ENCODE results near the gene RAB23. TPM values are rescaled to one million over a fixed set of nuclear protein-coding genes. Genes with fewer than 3 reads are reported as not detected.

The RAB23 gene
- total and polyA plus RNA-seq, 9 of the 15 experiments (the other 6 are each of a cell fraction or from before 2014, with no cell fraction given), result 3.4 to 18.0 (median 9.4) TPM

GRCh38 chr6:57143690-57144089 is 78.4 kb downstream of the RAB23 start:
- no peak for FAIRE-seq
- Histone ChIP-seq H2AFZ (ENCODE audit: low read depth, low read length) (no peak overlapping the region), H3K27ac (ENCODE audit: extremely low read depth, low read depth, low read length) (no peak overlapping the region), H4K20me1 (replicated peaks; ENCODE audit: control insufficient read depth, insufficient read depth, low read length) (no peaks in the 10 kb centered on the region), H3K9me3 (replicated peaks; ENCODE audit: control insufficient read depth, insufficient read depth, low read depth, low read length) (no peaks in the 10 kb centered on the region), H3K9ac (ENCODE audit: insufficient read depth in 1 of 2, low read depth in 2 of 2, low read length in 2 of 2) (no peak overlapping the region), H3K27me3 (ENCODE audit: control insufficient read depth in 2 of 2, insufficient read depth in 2 of 2, low read length in 2 of 2) (no peaks in the 10 kb centered on the region), H3K4me3 (no peak overlapping the region), H3K4me1 (replicated peaks in 1 of 2; ENCODE audit: control insufficient read depth in 2 of 2, insufficient read depth in 2 of 2, low read length in 2 of 2) (no peaks in the 10 kb centered on the region), H3K79me2 (ENCODE audit: control insufficient read depth, insufficient read depth, low read length) (peaks cover 7% of the 10 kb centered on the region; the same call in 2 of the 3 replicates), H3K9me1 (ENCODE audit: control insufficient read depth, insufficient read depth, low read length) (no peaks in the 10 kb centered on the region), H3K4me2 (ENCODE audit: insufficient read depth, low read length) (no peak overlapping the region), H3K36me3 (ENCODE audit: control insufficient read depth, insufficient read depth, low read length) (peaks cover 70% of the 10 kb centered on the region)
- in situ Hi-C loops (cut with MboI), result no loop called here
- 100% methylated on average over 1 of the region's 1 CpG for WGBS (ENCODE audit: insufficient coverage, low coverage, missing lambda C conversion rate)
- POLR2A ChIA-PET, result interaction anchor here (1.0 kb wide), 1 partner anchor 27 kb away, joined by 4 read pairs; no protein-coding TSS in a partner anchor
- DNase-seq (ENCODE audit: extremely low read depth in 1 of 4, low spot score in 3 of 4), result no peak
- no TSS peak for BruUV-seq (replicated peaks)
- CTCF ChIA-PET (ENCODE audit: low intra/inter-chr PET ratio), result no interaction called here
- TF ChIP-seq ZNF146 (CRISPR knock-in tag; IDR thresholded peaks at IDR 0.05; ENCODE audit: unreplicated experiment) (peak; percentile 46), RBM25 (IDR thresholded peaks at IDR 0.05; ENCODE audit: low read depth, low read length, severe bottlenecking) (peak; percentile 11)
- TF ChIP-seq, protein P1, sequence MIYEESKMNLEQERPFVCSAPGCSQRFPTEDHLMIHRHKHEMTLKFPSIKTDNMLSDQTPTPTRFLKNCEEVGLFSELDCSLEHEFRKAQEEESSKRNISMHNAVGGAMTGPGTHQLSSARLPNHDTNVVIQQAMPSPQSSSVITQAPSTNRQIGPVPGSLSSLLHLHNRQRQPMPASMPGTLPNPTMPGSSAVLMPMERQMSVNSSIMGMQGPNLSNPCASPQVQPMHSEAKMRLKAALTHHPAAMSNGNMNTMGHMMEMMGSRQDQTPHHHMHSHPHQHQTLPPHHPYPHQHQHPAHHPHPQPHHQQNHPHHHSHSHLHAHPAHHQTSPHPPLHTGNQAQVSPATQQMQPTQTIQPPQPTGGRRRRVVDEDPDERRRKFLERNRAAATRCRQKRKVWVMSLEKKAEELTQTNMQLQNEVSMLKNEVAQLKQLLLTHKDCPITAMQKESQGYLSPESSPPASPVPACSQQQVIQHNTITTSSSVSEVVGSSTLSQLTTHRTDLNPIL (CRISPR knock-in tag; IDR thresholded peaks at IDR 0.05), result no peak
- ATAC-seq, result no peak
- intact Hi-C loops (cut with micrococcal nuclease), result no loop called here

DNA sequence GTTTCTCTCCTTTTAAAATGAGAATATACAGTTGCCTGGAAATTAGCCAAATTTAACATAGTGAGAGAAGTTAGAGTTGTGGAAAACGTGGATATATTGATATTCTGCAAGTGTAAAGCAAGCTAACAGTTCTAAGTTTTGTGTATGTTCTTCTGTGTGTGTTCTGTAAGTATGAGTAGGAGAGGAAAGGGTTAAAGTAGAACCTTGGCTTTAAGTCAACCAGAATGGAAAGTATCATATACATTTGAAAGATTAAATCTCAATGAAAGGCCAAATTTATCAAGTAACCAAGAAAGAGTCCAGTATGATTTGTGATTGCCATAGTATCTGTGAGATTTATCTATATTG is 80.0 kb downstream of the RAB23 start:
- Histone ChIP-seq H3K27ac (ENCODE audit: extremely low read depth, low read depth, low read length) (no peak overlapping the region), H3K9ac (ENCODE audit: insufficient read depth in 1 of 2, low read depth in 2 of 2, low read length in 2 of 2) (no peak overlapping the region), H3K4me1 (replicated peaks in 1 of 2; ENCODE audit: control insufficient read depth in 2 of 2, insufficient read depth in 2 of 2, low read length in 2 of 2) (no peaks in the 10 kb centered on the region), H3K4me3 (no peak overlapping the region), H3K4me2 (ENCODE audit: insufficient read depth, low read length) (no peak overlapping the region), H3K27me3 (ENCODE audit: control insufficient read depth in 2 of 2, insufficient read depth in 2 of 2, low read length in 2 of 2) (no peaks in the 10 kb centered on the region), H4K20me1 (replicated peaks; ENCODE audit: control insufficient read depth, insufficient read depth, low read length) (no peaks in the 10 kb centered on the region), H3K36me3 (ENCODE audit: control insufficient read depth, insufficient read depth, low read length) (peaks cover 63% of the 10 kb centered on the region), H3K79me2 (ENCODE audit: control insufficient read depth, insufficient read depth, low read length) (no peaks in the 10 kb centered on the region), H3K9me1 (ENCODE audit: control insufficient read depth, insufficient read depth, low read length) (no peaks in the 10 kb centered on the region), H2AFZ (ENCODE audit: low read depth, low read length) (no peak overlapping the region), H3K9me3 (replicated peaks; ENCODE audit: control insufficient read depth, insufficient read depth, low read depth, low read length) (no peaks in the 10 kb centered on the region)
- in situ Hi-C loops (cut with MboI) (no loop called here), intact Hi-C loops (cut with micrococcal nuclease) (no loop called here)
- FAIRE-seq, result no peak
- WGBS (ENCODE audit: insufficient coverage, low coverage, missing lambda C conversion rate), result 64% methylated on average over 1 of the region's 1 CpG
- CTCF ChIA-PET (ENCODE audit: low intra/inter-chr PET ratio), result no interaction called here
- TF ChIP-seq FUS (optimal IDR thresholded peaks at IDR 0.05; ENCODE audit: low read depth, low read length) (peak; percentile 29), RBM22 (IDR thresholded peaks at IDR 0.05; ENCODE audit: low read depth, low read length, poor library complexity, severe bottlenecking) (peak; percentile 39), POLR2G (IDR thresholded peaks at IDR 0.05; ENCODE audit: low read depth, low read length) (0 out of 2 replicates have a peak, but pooled peaks have one; percentile 11), RUNX1 (IDR thresholded peaks at IDR 0.05; ENCODE audit: low read depth) (no peak), NFIC (IDR thresholded peaks at IDR 0.05) (0 out of 2 replicates have a peak, but pooled peaks have one; percentile 4)
- ATAC-seq, result no peak
- DNase-seq (ENCODE audit: extremely low read depth in 1 of 4, low spot score in 3 of 4), result no peak
- POLR2A ChIA-PET, result interaction anchor here (1.4 kb wide), 1 partner anchor 8 kb away, joined by 7 read pairs; no protein-coding TSS in a partner anchor
- BruUV-seq (replicated peaks), result no TSS peak

All from K562 (cell line).